CD4-positive, alpha-beta T cell treated with Interleukin-4 for 4 hours (primary cell): ENCODE measurements around the gene ATG2B.
A peak's percentile ranks its signal among the peaks of the same experiment; 100 is the strongest.
"Not testable (repeated sequence)": the region's sequence is repeated elsewhere in the genome, so short reads cannot be mapped to it uniquely, and the experiment has no call there.

Experiments
- DNase-seq: peaks from one replicate; pipeline ENCODE4 v3.0.0-alpha.2; 2020

The ATG2B gene

GRCh38 chr14:96376093-96376492 lies 13.0 kb upstream of the ATG2B start:
- DNase-seq = no peak

DNA sequence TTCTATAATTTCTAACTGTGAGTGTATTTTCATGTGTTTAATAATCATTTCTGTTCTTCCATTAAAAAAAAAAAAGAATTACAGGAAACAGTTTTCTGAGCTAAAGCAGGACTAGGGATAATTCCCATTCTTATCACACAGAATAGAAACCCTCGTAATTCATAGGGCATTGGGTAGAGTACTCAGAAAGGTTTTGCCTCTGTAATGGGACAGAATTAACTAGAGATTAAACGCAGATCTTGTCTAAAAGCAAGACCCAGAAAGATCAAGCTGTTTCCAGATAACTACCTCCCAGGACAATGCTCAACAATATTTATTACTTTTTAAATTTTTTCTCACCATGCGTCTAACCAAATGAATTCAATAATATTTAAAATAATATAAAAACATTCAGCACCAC lies 10.4 kb upstream of the ATG2B start:
- DNase-seq = no peak

GRCh38 chr14:96370528-96370927 lies 7.4 kb upstream of the ATG2B start:
- DNase-seq = no peak

DNA sequence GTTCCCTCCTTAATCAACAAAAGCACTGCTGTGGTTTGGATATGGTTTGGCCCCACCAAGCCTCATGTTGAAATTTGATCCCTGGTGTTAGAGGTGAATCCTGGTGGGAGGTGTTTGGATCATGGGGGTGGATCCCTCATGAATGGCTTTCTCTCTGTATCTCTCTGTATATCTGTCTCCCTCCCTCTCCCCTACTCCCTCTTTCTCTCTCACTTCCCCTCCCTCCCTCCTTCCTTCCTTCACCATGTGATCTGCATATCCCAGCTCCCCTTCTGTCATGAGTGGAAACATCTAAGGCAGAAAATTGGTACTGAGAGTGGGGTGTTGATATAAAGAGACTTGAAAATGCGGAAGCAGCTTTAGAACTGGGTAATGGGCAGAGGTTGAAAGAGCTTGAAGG lies 5.4 kb upstream of the ATG2B start:
- no peak for DNase-seq

- no peak for DNase-seq
Observed at GRCh38 chr14:96364962-96365361, 1.8 kb upstream of the ATG2B start.

DNA sequence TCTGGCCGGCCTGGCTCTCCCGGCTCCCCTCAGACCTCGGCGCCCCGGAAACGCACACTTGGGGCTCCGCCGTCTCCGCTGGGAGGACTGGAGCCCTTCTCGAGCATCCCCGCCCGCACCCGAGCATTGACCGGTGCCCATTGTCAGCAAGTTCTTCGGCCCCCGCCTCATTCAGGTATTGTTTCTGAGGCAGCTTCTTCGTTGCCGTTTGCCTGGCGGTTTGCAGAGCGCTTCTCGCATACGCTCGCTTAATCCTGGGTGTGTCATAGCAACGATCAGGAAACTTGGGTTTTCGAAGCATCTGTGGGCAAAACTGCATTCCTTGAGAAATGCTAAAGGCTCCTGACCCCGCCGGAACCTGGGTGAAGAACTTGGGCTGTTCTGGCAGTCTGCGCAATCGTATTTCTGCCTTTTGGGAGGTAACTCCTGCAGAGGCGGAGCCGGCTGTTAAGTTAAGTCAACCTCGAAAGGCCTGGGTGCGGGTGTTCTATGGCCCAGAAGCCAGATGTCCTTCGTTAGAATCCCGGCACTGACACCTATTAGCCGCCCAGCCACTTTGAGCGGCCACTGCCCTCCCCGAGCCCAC lies 703 bp upstream of the ATG2B start:
- DNase-seq = peak; percentile 34

DNA sequence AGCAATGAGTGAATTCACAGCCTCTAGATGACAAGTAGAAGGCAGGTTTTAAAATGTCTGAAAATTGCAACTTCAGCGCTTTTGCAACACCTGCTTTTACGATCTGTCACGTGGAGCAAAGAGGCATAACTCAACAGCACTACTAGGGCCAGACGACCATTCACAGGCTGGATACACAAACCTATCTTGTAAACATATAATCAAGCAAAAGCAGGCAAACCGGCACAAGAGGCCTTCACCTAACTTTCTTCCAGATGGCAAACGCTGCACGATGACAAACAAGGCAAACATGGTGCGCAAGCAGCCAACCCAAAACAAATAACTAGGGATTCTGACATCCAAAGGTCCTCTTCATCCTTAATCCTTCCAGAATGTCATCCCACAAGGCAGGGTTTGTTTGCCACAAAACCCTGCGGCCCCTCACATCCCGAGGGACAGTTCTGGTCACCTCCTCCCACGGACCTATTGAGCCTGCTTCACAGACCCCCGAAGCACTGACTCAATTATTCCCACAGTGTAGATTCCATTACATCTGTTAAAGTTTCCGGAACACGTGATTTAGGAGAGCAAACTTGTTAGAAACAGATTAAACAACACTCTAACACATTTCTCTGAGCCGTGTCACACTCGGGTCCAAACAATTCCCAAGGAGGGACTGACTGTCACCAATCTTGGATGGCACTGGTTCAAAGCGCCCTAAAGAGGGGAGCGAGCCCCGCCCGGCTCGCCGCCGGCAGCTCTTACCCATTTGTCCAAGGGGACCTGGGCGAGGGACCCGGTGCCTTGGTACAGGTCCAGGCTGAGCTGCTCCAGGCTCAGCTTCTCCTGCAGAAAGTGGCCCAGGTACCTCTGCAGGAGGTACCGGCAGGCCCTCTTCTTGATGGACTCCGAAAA lies 823 bp downstream of the ATG2B start:
- peak; percentile 82 for DNase-seq

DNA sequence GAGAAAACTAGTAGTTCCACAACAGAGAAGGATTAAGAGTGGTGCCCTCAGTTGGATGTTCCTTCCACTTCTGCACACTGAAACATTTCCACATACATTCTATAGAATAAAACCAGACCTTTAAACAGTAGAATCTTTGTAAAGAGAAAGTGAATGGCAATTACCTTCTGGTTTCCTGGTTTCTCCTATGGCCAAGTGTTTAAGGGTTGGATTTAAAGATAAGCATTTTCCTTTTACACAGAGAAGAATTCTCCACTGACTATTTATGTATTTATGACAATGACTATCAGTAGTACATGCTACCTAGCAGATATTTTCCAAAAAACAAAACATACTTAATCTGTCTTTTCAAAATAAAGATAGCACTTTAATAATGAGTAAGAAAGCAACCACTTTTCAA lies 3.2 kb downstream of the ATG2B start:
- DNase-seq = no peak

DNA sequence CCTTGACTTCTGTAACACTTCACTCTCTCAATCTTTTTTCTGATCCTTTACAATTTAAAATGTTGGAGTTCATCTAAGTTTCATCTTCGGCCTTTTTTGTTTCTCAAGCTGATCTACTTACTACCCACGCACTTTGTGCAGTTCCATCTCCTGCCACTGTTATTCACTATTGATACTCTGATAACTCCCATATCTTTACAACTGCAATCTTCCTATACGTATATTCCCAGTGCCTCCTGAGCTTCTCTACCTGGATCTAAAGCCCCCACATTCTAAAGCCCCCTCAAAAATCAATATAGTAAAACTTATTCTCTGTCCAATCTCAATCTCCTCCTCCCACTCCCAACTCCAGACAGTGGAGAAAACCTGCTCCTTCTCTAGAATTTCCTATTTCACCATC lies 5.9 kb downstream of the ATG2B start:
- no peak for DNase-seq

GRCh38 chr14:96354246-96354645 lies 8.9 kb downstream of the ATG2B start:
- DNase-seq = no peak

- no peak for DNase-seq
Observed at GRCh38 chr14:96352708-96353107, 10.4 kb downstream of the ATG2B start.

GRCh38 chr14:96351986-96352385 lies 11.2 kb downstream of the ATG2B start:
- DNase-seq = no peak

GRCh38 chr14:96349286-96350075 lies 13.7 kb downstream of the ATG2B start:
- no peak for DNase-seq

- not testable (repeated sequence) for DNase-seq
Observed at GRCh38 chr14:96347957-96348356, 15.2 kb downstream of the ATG2B start.

DNA sequence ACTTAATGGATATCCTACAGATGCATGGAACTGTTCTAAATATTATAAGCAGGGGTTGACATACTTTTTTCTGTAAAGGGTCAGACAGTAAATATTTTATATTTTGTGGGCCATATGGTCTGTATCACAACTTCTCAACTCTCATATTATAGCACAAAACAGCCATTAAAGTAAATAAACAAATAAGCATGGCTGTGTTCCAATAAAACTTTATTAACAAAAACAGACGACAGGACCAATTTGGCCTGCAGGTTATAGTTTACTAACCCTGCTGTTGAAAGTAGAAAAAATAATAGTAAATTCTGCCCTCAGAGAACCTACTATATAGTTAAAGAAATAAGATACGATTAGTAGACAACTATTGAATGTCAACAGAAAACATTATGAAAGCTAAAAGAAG lies 17.5 kb downstream of the ATG2B start:
- DNase-seq = no peak

- no peak for DNase-seq
Observed at GRCh38 chr14:96341323-96341722, 21.8 kb downstream of the ATG2B start.

DNA sequence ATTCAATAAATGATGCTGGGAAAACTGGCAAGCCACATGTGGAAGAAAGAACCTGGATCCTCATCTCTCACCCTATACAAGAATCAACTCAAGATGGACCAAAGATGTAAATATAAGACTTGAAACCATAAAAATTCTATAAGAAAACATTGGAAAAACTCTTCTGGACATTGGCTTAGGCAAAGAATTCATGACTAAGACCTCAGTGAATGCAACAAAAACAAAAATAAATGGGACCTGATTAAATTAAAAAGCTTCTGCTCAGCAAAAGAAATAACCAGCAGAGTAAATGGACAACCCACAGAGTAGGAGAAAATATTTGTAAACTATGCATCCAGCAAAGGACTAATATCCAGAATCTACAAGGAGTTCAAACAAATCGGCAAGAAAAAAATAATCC lies 24.6 kb downstream of the ATG2B start:
- DNase-seq = no peak

- DNase-seq = no peak
Observed at GRCh38 chr14:96324219-96324618, 38.9 kb downstream of the ATG2B start.

- DNase-seq = no peak
Observed at GRCh38 chr14:96320605-96321004, 42.5 kb downstream of the ATG2B start.

DNA sequence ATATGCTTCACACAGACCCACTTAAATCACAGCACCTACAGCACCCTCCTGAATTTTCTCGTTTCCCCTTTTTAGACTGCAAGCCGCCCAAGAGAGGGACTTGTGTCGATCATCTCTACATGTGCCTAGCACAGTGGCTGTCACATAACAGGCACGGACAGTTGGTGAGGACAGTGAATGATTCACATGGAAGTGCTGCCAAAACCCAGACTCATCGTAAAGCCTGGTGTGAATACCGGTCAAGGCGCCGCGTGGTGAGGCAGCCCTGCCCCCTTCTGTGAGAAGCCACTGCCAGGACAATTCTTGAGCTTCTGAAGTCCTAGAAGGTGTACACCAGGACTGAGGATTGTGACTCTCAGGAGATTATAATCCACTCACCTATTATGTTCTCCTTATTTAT lies 44.3 kb downstream of the ATG2B start:
- no peak for DNase-seq

DNA sequence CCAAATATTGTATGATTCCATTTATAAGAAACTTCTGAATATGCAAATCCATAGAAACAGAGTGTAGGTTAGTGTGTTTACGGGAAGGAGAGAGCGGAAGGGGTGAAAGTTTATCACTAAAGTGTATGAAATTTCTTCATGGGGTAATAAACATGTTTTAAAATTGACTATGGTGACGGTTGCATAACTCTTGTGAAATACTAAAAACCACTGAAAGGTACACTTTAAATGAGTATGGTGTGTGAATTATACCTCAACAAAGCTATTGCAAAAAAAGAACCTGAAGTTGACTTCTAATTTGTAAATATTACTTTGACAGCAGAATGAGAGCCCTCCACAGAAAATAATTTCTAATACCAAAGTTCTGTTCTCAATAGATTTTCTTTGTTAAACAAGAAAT lies 47.1 kb downstream of the ATG2B start:
- DNase-seq = no peak

DNA sequence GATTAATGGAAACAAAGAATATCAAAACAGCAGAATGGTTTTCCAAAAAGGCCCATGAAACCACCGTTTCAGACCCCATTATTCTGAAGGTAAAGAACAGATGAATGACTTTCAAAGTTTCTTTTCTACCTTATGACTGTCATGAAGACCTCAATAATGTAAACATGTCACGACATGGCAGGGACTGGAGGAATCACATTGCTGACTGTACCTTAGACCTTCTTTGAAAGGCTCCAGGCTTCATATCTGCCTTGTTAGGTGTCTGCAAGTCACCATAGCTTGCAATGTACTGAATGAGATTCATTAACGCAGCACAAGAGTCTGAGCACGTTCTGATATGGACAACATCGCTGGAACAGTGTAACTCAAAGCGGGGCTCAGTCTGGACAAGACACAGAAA lies 52.2 kb downstream of the ATG2B start:
- DNase-seq = no peak

DNA sequence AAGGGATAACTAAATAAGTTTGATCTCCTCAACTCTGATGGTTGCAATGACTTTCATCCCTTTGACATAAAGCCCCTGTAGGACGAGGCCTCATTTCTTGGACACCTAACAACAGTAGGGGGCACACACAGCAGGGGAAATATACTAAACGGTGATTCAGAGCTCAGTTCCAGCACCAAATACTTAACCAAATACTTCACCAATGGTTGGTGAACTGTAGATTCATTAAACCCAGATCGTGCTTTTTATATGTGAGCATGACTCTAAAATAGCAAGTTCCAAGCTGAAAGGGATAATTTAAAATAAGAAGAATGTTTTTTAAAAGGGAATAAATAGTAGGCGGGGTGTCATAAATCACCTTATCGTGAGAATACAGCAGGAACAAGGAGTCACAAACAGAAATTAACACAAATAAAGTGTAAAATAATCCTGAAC lies 53.2 kb downstream of the ATG2B start:
- no peak for DNase-seq
